ENCODE measurements around the gene DBNL. TPM values are rescaled to one million over a fixed set of nuclear protein-coding genes. Genes with fewer than 3 reads are reported as not detected.
A peak's percentile ranks its signal among the peaks of the same experiment; 100 is the strongest.

Gene DBNL
- total RNA-seq, 6 experiments from 2014 or later: 30.7 to 48.1 (median 36.9) TPM

- Histone ChIP-seq H3K27ac (no peak overlapping the region), H3K27me3 (no peaks in the 10 kb centered on the region), H3K4me3 (no peak overlapping the region), H3K36me3 (no peaks in the 10 kb centered on the region), H3K9me3 (no peaks in the 10 kb centered on the region), H3K4me1 (peaks cover 0 to 17% (median 7%) of the 10 kb centered on the region in 4 donors)
- no peak for ATAC-seq
- intact Hi-C loops (cut with DNase I): no loop called here
- no peak for TF ChIP-seq POLR2A (IDR thresholded peaks at IDR 0.05)
- TF ChIP-seq CTCF (IDR thresholded peaks at IDR 0.05): no peak
- DNase-seq: no peak
- WGBS (ENCODE audit: insufficient coverage, low coverage, low lambda C conversion rate, missing lambda C conversion rate): 54% methylated on average over 2 of the region's 2 CpGs
Measured at GRCh38 chr7:44094365-44094764, 49.9 kb downstream of the DBNL start.

GRCh38 chr7:44094883-44095592, 50.5 kb downstream of the DBNL start:
- Histone ChIP-seq H3K27ac (no peak overlapping the region), H3K4me1 (peaks cover 0 to 12% (median 5%) of the 10 kb centered on the region in 4 donors), H3K4me3 (no peak overlapping the region), H3K9me3 (no peaks in the 10 kb centered on the region), H3K36me3 (no peaks in the 10 kb centered on the region), H3K27me3 (no peaks in the 10 kb centered on the region)
- DNase-seq (no peak), ATAC-seq (no peak)
- no peak for TF ChIP-seq CTCF (IDR thresholded peaks at IDR 0.05)
- TF ChIP-seq POLR2A (IDR thresholded peaks at IDR 0.05): no peak
- intact Hi-C loops (cut with DNase I): no loop called here
- 90% methylated on average over 2 of the region's 2 CpGs for WGBS (ENCODE audit: insufficient coverage, low coverage, low lambda C conversion rate, missing lambda C conversion rate)

- no peak overlapping the region for H3K27ac ChIP-seq
- DNase-seq (no peak), ATAC-seq (peak in 1 of 4 donors; percentile 18)
- peaks cover 0 to 4% (median 1%) of the 10 kb centered on the region in 4 donors for H3K4me1 ChIP-seq
- no peak overlapping the region for H3K4me3 ChIP-seq
- TF ChIP-seq POLR2A (IDR thresholded peaks at IDR 0.05): no peak
- no peak for TF ChIP-seq CTCF (IDR thresholded peaks at IDR 0.05)
- no peaks in the 10 kb centered on the region for H3K27me3 ChIP-seq
- no peaks in the 10 kb centered on the region for H3K36me3 ChIP-seq
- WGBS (ENCODE audit: insufficient coverage, low coverage, low lambda C conversion rate, missing lambda C conversion rate): no CpG with 5 or more reads among the region's 3 CpGs
- H3K9me3 ChIP-seq: no peaks in the 10 kb centered on the region
- intact Hi-C loops (cut with DNase I): no loop called here
Measured at GRCh38 chr7:44095781-44096180, 51.3 kb downstream of the DBNL start.

- no peak for DNase-seq
- no peaks in the 10 kb centered on the region for H3K36me3 ChIP-seq
- TF ChIP-seq POLR2A (IDR thresholded peaks at IDR 0.05): no peak
- TF ChIP-seq CTCF (IDR thresholded peaks at IDR 0.05): no peak
- H3K27ac ChIP-seq: no peak overlapping the region
- no peak overlapping the region for H3K4me3 ChIP-seq
- no peaks in the 10 kb centered on the region for H3K27me3 ChIP-seq
- intact Hi-C loops (cut with DNase I): no loop called here
- 87% methylated on average over 4 of the region's 8 CpGs for WGBS (ENCODE audit: insufficient coverage, low coverage, low lambda C conversion rate, missing lambda C conversion rate)
- H3K4me1 ChIP-seq: no peaks in the 10 kb centered on the region
- no peak for ATAC-seq
- H3K9me3 ChIP-seq: no peaks in the 10 kb centered on the region
Measured at GRCh38 chr7:44096326-44096881, 51.9 kb downstream of the DBNL start.

Data from right lobe of liver (tissue), 6 donors.